Measurements from ENCODE around the gene SPRED2. TPM values are rescaled to one million over a fixed set of nuclear protein-coding genes. Genes with fewer than 3 reads are reported as not detected.
A peak's percentile ranks its signal among the peaks of the same experiment; 100 is the strongest.

Gene SPRED2
- total RNA-seq, 1 donor from 2014 or later: 7.8 TPM

DNA sequence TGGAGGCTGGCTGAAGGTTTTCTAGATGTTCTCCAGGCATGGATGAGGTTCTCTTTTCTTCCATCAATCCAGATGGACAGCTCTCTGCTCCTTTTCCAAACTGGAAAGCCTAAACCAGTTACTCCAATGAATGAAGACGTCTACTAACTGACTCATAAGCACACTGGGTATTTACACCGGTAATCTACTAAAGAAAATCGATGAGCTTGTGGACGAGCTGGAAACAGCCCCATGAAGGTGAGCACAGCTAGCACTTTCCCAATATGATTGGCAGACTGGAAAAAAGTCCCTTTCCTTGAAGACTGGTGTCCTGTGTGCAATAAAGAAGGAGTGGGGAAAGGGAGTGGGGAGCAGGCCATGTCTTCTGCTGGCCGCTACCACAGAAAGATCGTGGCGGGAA is 120.8 kb downstream of the SPRED2 start:
- H3K9ac ChIP-seq (ENCODE audit: low read depth in 1 of 3, low read length in 3 of 3): no peak overlapping the region
- H3K4me3 ChIP-seq (ENCODE audit: low read length in 3 of 3): no peak overlapping the region
- H3K27me3 ChIP-seq (ENCODE audit: control insufficient read depth in 3 of 3, insufficient read depth in 3 of 3, low read length in 3 of 3): no peaks in the 10 kb centered on the region
- H3K27ac ChIP-seq (ENCODE audit: low read depth, low read length): no peak overlapping the region
- no peaks in the 10 kb centered on the region for H3K9me3 ChIP-seq (ENCODE audit: control insufficient read depth in 3 of 3, low read length in 3 of 3)
- H3K36me3 ChIP-seq (ENCODE audit: control insufficient read depth in 3 of 3, insufficient read depth in 3 of 3, low read length in 3 of 3): peaks cover 3 to 20% (median 18%) of the 10 kb centered on the region in 3 donors
- H3K4me1 ChIP-seq (ENCODE audit: control insufficient read depth in 3 of 3, insufficient read depth in 3 of 3, low read length in 3 of 3): peaks cover 8 to 13% (median 9%) of the 10 kb centered on the region in 3 donors

DNA sequence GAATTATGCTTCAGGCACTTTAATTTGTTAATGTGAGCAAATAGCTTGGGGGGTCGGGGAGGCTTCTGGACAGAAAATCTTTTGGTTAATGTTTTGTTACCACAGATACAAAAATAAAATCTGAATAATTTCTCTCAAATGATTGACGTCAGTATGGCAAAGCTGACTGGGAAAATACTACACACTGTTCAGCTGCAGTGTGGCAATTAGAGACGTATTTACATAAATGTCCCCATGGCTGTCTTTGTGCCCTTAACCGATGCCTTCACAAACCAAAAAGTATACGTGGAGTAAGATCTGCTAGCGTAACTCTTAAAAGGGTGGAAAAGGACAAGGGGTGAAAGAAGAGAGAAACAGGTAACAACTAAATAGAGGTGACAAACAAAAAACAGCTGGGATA is 121.3 kb downstream of the SPRED2 start:
- peaks cover 4 to 9% (median 9%) of the 10 kb centered on the region in 3 donors for H3K4me1 ChIP-seq (ENCODE audit: control insufficient read depth in 3 of 3, insufficient read depth in 3 of 3, low read length in 3 of 3)
- no peaks in the 10 kb centered on the region for H3K27me3 ChIP-seq (ENCODE audit: control insufficient read depth in 3 of 3, insufficient read depth in 3 of 3, low read length in 3 of 3)
- no peaks in the 10 kb centered on the region for H3K9me3 ChIP-seq (ENCODE audit: control insufficient read depth in 3 of 3, low read length in 3 of 3)
- H3K9ac ChIP-seq (ENCODE audit: low read depth in 1 of 3, low read length in 3 of 3): no peak overlapping the region
- H3K4me3 ChIP-seq (ENCODE audit: low read length in 3 of 3): no peak overlapping the region
- peak overlapping the region; percentile 12 for H3K27ac ChIP-seq (ENCODE audit: low read depth, low read length)
- peaks cover 0 to 16% (median 13%) of the 10 kb centered on the region in 3 donors for H3K36me3 ChIP-seq (ENCODE audit: control insufficient read depth in 3 of 3, insufficient read depth in 3 of 3, low read length in 3 of 3)

DNA sequence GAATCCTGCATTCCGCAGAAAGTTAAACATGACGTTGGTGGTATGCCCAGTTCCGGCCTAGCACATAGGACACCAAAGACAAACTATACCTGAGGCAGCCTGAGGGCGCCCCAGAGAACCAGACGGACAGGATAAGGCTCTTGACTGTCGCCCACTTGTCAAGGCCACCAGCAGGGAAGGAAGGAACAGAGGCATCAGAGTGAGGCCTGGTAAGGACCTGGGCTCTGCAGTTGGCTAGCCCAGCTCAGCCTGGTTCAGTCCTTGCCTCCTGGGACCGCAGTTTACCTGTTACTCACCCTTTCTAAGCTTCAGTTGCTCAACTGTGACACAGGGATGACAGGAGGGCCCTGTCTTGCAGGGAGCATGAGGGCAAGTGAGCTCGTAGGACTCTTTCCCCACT is 122.7 kb downstream of the SPRED2 start:
- Histone ChIP-seq H3K9ac (ENCODE audit: low read depth in 1 of 3, low read length in 3 of 3) (no peak overlapping the region), H3K9me3 (ENCODE audit: control insufficient read depth in 3 of 3, low read length in 3 of 3) (no peaks in the 10 kb centered on the region), H3K27me3 (ENCODE audit: control insufficient read depth in 3 of 3, insufficient read depth in 3 of 3, low read length in 3 of 3) (no peaks in the 10 kb centered on the region), H3K27ac (ENCODE audit: low read depth, low read length) (no peak overlapping the region), H3K4me1 (ENCODE audit: control insufficient read depth in 3 of 3, insufficient read depth in 3 of 3, low read length in 3 of 3) (peaks cover 4 to 9% (median 9%) of the 10 kb centered on the region in 3 donors), H3K4me3 (ENCODE audit: low read length in 3 of 3) (no peak overlapping the region), H3K36me3 (ENCODE audit: control insufficient read depth in 3 of 3, insufficient read depth in 3 of 3, low read length in 3 of 3) (peaks cover 0 to 15% (median 13%) of the 10 kb centered on the region in 3 donors)

DNA sequence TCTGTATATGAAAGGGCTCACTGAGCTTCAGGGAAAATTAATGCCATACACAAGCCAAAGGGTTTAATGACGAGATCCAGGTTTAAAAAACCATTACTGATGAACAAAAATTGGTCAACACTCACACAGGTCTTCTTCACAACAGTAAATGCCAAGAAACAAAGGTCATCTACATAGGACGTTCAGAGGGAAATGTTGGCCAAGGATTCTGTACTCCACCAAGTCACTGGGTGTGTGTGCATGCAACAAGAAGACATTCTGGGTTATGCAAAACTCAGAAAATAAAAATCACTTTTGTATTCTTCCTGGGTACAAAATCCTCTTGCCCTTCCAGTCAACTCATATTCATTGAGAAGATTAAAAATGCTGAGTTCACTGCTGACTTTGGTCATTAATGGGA is 126.5 kb downstream of the SPRED2 start:
- Histone ChIP-seq H3K4me1 (ENCODE audit: control insufficient read depth in 3 of 3, insufficient read depth in 3 of 3, low read length in 3 of 3) (peaks cover 20 to 26% (median 25%) of the 10 kb centered on the region in 3 donors), H3K27me3 (ENCODE audit: control insufficient read depth in 3 of 3, insufficient read depth in 3 of 3, low read length in 3 of 3) (peaks cover 0 to 5% (median 0%) of the 10 kb centered on the region in 3 donors), H3K4me3 (ENCODE audit: low read length in 3 of 3) (no peak overlapping the region), H3K9ac (ENCODE audit: low read depth in 1 of 3, low read length in 3 of 3) (no peak overlapping the region), H3K9me3 (ENCODE audit: control insufficient read depth in 3 of 3, low read length in 3 of 3) (no peaks in the 10 kb centered on the region), H3K36me3 (ENCODE audit: control insufficient read depth in 3 of 3, insufficient read depth in 3 of 3, low read length in 3 of 3) (no peaks in the 10 kb centered on the region), H3K27ac (ENCODE audit: low read depth, low read length) (no peak overlapping the region)

DNA sequence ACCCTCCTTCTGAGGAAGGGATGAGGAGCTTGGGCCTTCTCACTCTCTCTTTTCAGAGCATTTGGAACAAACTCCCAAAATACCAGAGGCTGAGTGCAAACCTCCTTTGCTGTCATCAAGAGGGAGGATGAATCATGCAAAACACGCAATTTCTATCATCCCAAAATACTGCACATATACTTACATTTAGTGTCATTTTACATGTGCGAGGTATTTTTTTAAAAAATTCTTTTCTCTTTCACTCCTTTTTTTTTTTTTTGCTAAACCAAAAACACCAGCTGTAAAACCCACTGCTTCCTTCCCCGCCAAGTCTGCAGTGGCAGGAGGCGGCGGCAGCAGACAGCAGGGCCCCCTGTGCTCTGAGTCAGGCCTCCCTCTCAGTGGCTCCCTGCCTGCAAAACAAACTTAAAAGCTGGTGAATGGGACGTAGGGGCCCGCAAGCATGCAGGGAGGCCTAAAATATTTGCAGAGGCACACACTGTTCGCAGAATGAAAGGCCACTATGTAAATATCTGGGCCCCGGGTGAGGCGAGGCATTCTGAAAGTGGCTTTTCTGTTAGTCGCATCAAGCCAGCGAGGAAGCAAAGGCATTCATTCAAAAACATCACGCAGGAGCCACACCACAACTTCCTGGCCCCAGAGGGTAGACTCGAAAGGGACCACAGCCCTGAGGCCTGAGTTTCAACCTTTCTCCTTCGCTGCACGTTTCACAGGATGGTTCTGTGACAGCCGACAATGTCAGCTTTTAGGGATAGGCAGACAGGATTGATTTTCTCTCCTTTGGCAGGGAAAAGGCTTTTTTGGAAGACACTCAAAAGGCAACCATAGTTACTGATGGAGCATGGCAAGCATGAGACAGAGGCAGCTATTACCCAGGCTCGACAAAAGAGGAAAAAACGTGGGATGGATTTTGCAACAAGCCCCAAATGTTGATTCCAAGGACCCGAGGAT is 131.4 kb downstream of the SPRED2 start:
- peaks cover 0 to 5% (median 0%) of the 10 kb centered on the region in 3 donors for H3K27me3 ChIP-seq (ENCODE audit: control insufficient read depth in 3 of 3, insufficient read depth in 3 of 3, low read length in 3 of 3)

DNA sequence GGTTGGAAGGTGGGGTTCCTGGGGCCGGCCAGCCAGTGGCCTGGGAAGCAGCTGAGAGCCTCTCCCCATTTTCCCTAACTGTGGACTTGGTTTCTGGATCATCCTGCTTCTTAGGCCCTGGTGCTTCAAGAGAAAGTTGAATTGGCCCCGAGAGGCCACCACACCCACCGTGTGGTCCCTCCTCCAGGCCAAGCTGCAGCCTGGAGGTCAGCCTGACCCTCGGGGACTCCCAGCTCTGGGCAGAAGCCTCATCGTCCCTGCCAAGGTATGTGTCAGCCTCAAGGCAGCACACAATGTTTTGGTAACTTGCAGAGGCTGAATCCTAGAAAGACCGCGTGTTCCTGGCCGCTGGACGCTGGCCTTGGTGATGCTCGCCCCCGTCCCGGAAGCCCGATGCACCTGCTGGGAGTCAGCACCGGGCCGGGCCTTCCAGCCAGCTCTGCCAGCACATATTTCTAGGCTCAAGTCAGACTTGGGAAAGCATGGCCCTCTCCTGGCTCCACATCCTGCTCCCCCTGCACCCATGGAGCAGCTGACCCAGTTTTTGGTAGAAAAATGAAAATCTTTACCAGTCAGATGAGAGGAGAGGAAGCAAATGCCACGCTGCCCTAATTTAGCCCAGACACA is 132.2 kb downstream of the SPRED2 start:
- peak overlapping the region in 2 of 3 donors; percentile 3 to 12 for H3K9ac ChIP-seq (ENCODE audit: low read depth in 1 of 3, low read length in 3 of 3)
- no peaks in the 10 kb centered on the region for H3K36me3 ChIP-seq (ENCODE audit: control insufficient read depth in 3 of 3, insufficient read depth in 3 of 3, low read length in 3 of 3)
- no peaks in the 10 kb centered on the region for H3K9me3 ChIP-seq (ENCODE audit: control insufficient read depth in 3 of 3, low read length in 3 of 3)
- peak overlapping the region in 2 of 3 donors; percentile 30 to 35 for H3K4me3 ChIP-seq (ENCODE audit: low read length in 3 of 3)
- peaks cover 31 to 33% (median 32%) of the 10 kb centered on the region in 3 donors for H3K4me1 ChIP-seq (ENCODE audit: control insufficient read depth in 3 of 3, insufficient read depth in 3 of 3, low read length in 3 of 3)
- H3K27me3 ChIP-seq (ENCODE audit: control insufficient read depth in 3 of 3, insufficient read depth in 3 of 3, low read length in 3 of 3): peaks cover 0 to 6% (median 2%) of the 10 kb centered on the region in 3 donors
- peak overlapping the region; percentile 23 for H3K27ac ChIP-seq (ENCODE audit: low read depth, low read length)

More for the DNA sequence above, 131.4 kb downstream of the SPRED2 start:
- no peaks in the 10 kb centered on the region for H3K36me3 ChIP-seq (ENCODE audit: control insufficient read depth in 3 of 3, insufficient read depth in 3 of 3, low read length in 3 of 3)
- peak overlapping the region in 1 of 3 donors; percentile 64 for H3K9ac ChIP-seq (ENCODE audit: low read depth in 1 of 3, low read length in 3 of 3)
- H3K27ac ChIP-seq (ENCODE audit: low read depth, low read length): peak overlapping the region; percentile 44
- H3K4me1 ChIP-seq (ENCODE audit: control insufficient read depth in 3 of 3, insufficient read depth in 3 of 3, low read length in 3 of 3): peaks cover 31 to 33% (median 32%) of the 10 kb centered on the region in 3 donors
- peak overlapping the region; percentile 30 to 52 (median 35) for H3K4me3 ChIP-seq (ENCODE audit: low read length in 3 of 3)
- no peaks in the 10 kb centered on the region for H3K9me3 ChIP-seq (ENCODE audit: control insufficient read depth in 3 of 3, low read length in 3 of 3)

DNA sequence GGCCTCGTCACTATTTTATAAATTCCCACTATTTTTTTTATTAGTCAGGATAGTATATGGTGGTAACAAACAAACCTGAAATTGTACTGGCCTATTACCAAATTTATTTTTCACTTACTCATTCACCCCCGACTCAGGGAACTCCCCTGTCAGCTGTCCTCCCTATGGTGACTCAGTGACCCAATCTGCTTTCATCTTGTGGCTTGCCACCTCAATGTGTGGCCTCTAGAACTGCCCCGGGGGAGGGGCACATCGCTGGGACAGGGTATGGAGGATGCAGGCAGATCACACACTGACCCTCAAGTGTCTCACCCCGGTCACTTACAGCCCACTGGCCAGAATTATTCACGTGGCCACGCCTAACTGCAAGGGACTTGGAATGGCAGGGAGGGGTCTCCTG is 133.2 kb downstream of the SPRED2 start:
- Histone ChIP-seq H3K27ac (ENCODE audit: low read depth, low read length) (no peak overlapping the region), H3K27me3 (ENCODE audit: control insufficient read depth in 3 of 3, insufficient read depth in 3 of 3, low read length in 3 of 3) (peaks cover 3 to 8% (median 5%) of the 10 kb centered on the region in 3 donors), H3K36me3 (ENCODE audit: control insufficient read depth in 3 of 3, insufficient read depth in 3 of 3, low read length in 3 of 3) (no peaks in the 10 kb centered on the region), H3K9ac (ENCODE audit: low read depth in 1 of 3, low read length in 3 of 3) (no peak overlapping the region), H3K4me3 (ENCODE audit: low read length in 3 of 3) (no peak overlapping the region), H3K9me3 (ENCODE audit: control insufficient read depth in 3 of 3, low read length in 3 of 3) (no peaks in the 10 kb centered on the region), H3K4me1 (ENCODE audit: control insufficient read depth in 3 of 3, insufficient read depth in 3 of 3, low read length in 3 of 3) (peaks cover 31 to 33% (median 32%) of the 10 kb centered on the region in 3 donors)

DNA sequence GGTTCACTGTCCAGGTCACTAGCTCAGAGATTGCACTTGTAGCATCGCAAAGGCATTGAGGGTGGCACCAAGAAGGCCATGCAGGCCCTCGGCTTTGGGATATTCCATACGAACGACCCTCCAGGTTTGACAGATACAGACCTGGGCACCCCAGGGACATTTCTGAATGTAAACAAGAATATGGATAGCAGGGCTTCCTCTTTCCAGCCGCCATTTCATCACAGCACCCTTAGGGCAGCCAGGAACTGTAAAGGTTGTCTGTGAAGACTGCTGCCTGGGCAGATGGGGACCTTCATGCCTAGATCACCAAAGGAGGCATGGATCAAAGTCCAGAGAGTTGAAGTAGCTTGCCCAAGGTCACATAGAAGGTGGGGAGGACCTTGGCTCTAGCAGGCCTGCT is 134.3 kb downstream of the SPRED2 start:
- Histone ChIP-seq H3K4me3 (ENCODE audit: low read length in 3 of 3) (no peak overlapping the region), H3K4me1 (ENCODE audit: control insufficient read depth in 3 of 3, insufficient read depth in 3 of 3, low read length in 3 of 3) (peaks cover 31 to 33% (median 32%) of the 10 kb centered on the region in 3 donors), H3K9me3 (ENCODE audit: control insufficient read depth in 3 of 3, low read length in 3 of 3) (no peaks in the 10 kb centered on the region), H3K36me3 (ENCODE audit: control insufficient read depth in 3 of 3, insufficient read depth in 3 of 3, low read length in 3 of 3) (no peaks in the 10 kb centered on the region), H3K27me3 (ENCODE audit: control insufficient read depth in 3 of 3, insufficient read depth in 3 of 3, low read length in 3 of 3) (peaks cover 3 to 9% (median 8%) of the 10 kb centered on the region in 3 donors), H3K9ac (ENCODE audit: low read depth in 1 of 3, low read length in 3 of 3) (no peak overlapping the region), H3K27ac (ENCODE audit: low read depth, low read length) (no peak overlapping the region)

DNA sequence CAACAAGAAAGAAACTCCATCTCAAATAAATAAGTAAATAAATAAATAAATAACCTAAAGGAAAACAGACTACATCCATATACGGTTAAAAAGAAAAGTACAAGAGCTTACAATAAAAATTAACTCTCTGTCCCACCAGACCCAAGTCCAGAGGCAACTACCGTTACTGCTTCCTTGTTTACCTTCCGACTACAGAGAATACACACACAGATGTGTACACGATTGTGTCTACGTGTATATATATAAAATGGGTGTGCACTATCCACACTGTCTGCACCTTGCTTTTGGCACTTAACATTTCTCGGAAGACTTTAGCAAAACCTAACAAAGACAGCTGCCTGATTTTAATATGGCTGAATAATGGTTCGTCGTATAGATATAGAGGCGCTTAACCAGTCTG is 134.9 kb downstream of the SPRED2 start:
- H3K4me3 ChIP-seq (ENCODE audit: low read length in 3 of 3): no peak overlapping the region
- no peak overlapping the region for H3K27ac ChIP-seq (ENCODE audit: low read depth, low read length)
- H3K9ac ChIP-seq (ENCODE audit: low read depth in 1 of 3, low read length in 3 of 3): no peak overlapping the region
- peaks cover 3 to 11% (median 8%) of the 10 kb centered on the region in 3 donors for H3K27me3 ChIP-seq (ENCODE audit: control insufficient read depth in 3 of 3, insufficient read depth in 3 of 3, low read length in 3 of 3)
- H3K9me3 ChIP-seq (ENCODE audit: control insufficient read depth in 3 of 3, low read length in 3 of 3): no peaks in the 10 kb centered on the region
- H3K4me1 ChIP-seq (ENCODE audit: control insufficient read depth in 3 of 3, insufficient read depth in 3 of 3, low read length in 3 of 3): peaks cover 32 to 36% (median 35%) of the 10 kb centered on the region in 3 donors
- H3K36me3 ChIP-seq (ENCODE audit: control insufficient read depth in 3 of 3, insufficient read depth in 3 of 3, low read length in 3 of 3): no peaks in the 10 kb centered on the region
